Parathyroid adenoma (tissue), 2 donors: ENCODE data around the gene KLF9.

Source experiments
- H2AFZ ChIP-seq: fragments of 300-600 bp; sonication (generic); one replicate; pipeline ENCODE4 v1.7.0; 2017; ENCODE audit warnings: antibody characterized with exemption, mild to moderate bottlenecking
- H3K27ac ChIP-seq: fragments of 300-600 bp; sonication (generic); one replicate; pipeline ENCODE4 v1.7.0; 2017
- H3K27me3 ChIP-seq: fragments of 300-600 bp; sonication (generic); one replicate; pipeline ENCODE4 v1.7.0; 2017; ENCODE audit warnings: low read length; ENCODE audit not compliant: control insufficient read depth, insufficient read depth
- H3K36me3 ChIP-seq: fragments of 300-600 bp; sonication (generic); one replicate; pipeline ENCODE4 v1.7.0; 2017; ENCODE audit warnings: low read length; ENCODE audit not compliant: control insufficient read depth, insufficient read depth
- H3K4me1 ChIP-seq: fragments of 300-600 bp; sonication (generic); one replicate; pipeline ENCODE4 v1.7.0; 2017; ENCODE audit warnings: control low read depth
- H3K4me2 ChIP-seq: fragments of 300-600 bp; sonication (generic); one replicate; pipeline ENCODE4 v1.7.0; 2017; ENCODE audit warnings: low read length
- H3K4me3 ChIP-seq: fragments of 300-600 bp; sonication (generic); one replicate; pipeline ENCODE4 v1.7.0; 2017; ENCODE audit warnings: low read depth, low read length
- H3K79me2 ChIP-seq: fragments of 300-600 bp; sonication (generic); one replicate; pipeline ENCODE4 v1.7.0; 2017; ENCODE audit warnings: control low read depth
- H3K9ac ChIP-seq: fragments of 300-600 bp; sonication (generic); one replicate; pipeline ENCODE4 v1.7.0; 2017; ENCODE audit warnings: mild to moderate bottlenecking
- H3K9me3 ChIP-seq: fragments of 300-600 bp; sonication (generic); one replicate; pipeline ENCODE4 v1.7.0; 2017; ENCODE audit warnings: low read length; ENCODE audit not compliant: control insufficient read depth
- CTCF ChIP-seq: fragments of 300-600 bp; sonication (generic); IDR thresholded peaks from one replicate; pipeline ENCODE4 v1.7.0; 2017; ENCODE audit warnings: antibody characterized with exemption, mild to moderate bottlenecking
- donor health status: primary hyperparathyroidism.

The KLF9 gene

GRCh38 chr9:70427161-70427945 is 12.9 kb upstream of the KLF9 start:
- H3K4me2 ChIP-seq: no peak overlapping the region
- no peaks in the 10 kb centered on the region for H3K9me3 ChIP-seq
- no peak overlapping the region for H3K27ac ChIP-seq
- no peaks in the 10 kb centered on the region for H3K4me1 ChIP-seq
- no peaks in the 10 kb centered on the region for H3K79me2 ChIP-seq
- peak overlapping the region; percentile 16 for H2AFZ ChIP-seq
- no peaks in the 10 kb centered on the region for H3K27me3 ChIP-seq
- TF ChIP-seq CTCF: no peak
- H3K9ac ChIP-seq: no peak overlapping the region
- H3K4me3 ChIP-seq: no peak overlapping the region
- no peaks in the 10 kb centered on the region for H3K36me3 ChIP-seq

GRCh38 chr9:70425192-70425591 is 10.7 kb upstream of the KLF9 start:
- Histone ChIP-seq H2AFZ (no peak overlapping the region), H3K36me3 (no peaks in the 10 kb centered on the region), H3K9me3 (no peaks in the 10 kb centered on the region), H3K4me2 (no peak overlapping the region), H3K9ac (no peak overlapping the region), H3K27me3 (no peaks in the 10 kb centered on the region), H3K79me2 (no peaks in the 10 kb centered on the region), H3K4me3 (no peak overlapping the region), H3K4me1 (peaks cover 12% of the 10 kb centered on the region), H3K27ac (no peak overlapping the region)
- no peak for TF ChIP-seq CTCF

GRCh38 chr9:70422371-70423043 is 8.1 kb upstream of the KLF9 start:
- H3K27me3 ChIP-seq: no peaks in the 10 kb centered on the region
- H3K9me3 ChIP-seq: no peaks in the 10 kb centered on the region
- peaks cover 15% of the 10 kb centered on the region for H3K4me1 ChIP-seq
- H2AFZ ChIP-seq: no peak overlapping the region
- H3K79me2 ChIP-seq: no peaks in the 10 kb centered on the region
- no peaks in the 10 kb centered on the region for H3K36me3 ChIP-seq
- no peak overlapping the region for H3K4me2 ChIP-seq
- H3K9ac ChIP-seq: no peak overlapping the region
- TF ChIP-seq CTCF: no peak
- peak overlapping the region; percentile 100 for H3K27ac ChIP-seq
- H3K4me3 ChIP-seq: no peak overlapping the region

DNA sequence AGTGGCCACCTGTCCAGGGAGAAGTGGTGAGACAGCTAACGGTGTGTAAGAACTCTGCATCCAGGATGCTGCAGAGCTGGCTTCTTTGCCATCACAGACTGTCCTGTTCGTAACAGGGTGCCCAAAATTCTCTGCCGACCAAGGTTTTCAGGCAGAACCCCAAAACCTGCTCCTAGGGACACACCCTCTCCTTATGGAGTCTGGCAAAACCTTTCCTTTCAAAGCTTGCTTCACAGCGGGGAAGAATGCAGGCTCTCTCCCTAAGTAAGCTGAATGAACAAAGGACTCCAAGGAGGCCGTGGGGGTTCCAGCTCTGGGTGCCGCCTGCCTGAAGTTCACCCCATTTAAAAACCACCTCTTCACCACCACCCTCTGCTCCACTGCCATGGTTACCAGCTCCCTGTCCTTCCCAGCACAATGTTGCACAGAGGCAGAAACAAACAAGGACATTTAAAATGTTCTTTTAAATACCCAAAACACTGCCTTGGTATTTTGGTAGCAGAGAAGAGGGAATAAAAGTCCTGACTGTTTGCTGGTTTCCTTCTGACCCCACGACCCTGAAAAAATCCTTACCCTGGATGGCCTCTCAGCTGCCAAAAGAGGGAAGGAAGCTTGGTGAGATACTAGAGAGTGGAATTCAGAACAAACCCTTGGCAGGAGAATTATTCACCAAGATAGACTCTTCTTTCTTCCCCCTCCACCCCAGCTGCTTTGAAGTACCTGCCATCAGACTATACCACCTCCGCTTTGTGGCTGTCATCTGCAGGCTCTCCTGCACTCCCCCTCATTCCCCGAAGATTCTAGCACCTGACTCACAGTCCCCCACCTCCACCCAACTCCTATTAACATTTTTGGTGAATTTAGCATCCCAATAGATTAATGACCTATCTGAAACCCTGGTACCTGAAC is 7.1 kb upstream of the KLF9 start:
- TF ChIP-seq CTCF: no peak
- Histone ChIP-seq H3K4me1 (peaks cover 15% of the 10 kb centered on the region), H3K9ac (peak overlapping the region; percentile 97), H3K4me3 (peak overlapping the region; percentile 79), H2AFZ (peak overlapping the region; percentile 68), H3K36me3 (no peaks in the 10 kb centered on the region), H3K27ac (peak overlapping the region; percentile 100), H3K9me3 (no peaks in the 10 kb centered on the region), H3K79me2 (no peaks in the 10 kb centered on the region), H3K27me3 (no peaks in the 10 kb centered on the region), H3K4me2 (peak overlapping the region; percentile 99)
